Measurements from ENCODE around the gene ATP1A2.
"Not testable (repeated sequence)": the region's sequence is repeated elsewhere in the genome, so short reads cannot be mapped to it uniquely, and the experiment has no call there.

The ATP1A2 gene

GRCh38 chr1:160101717-160102522 is 13.6 kb upstream of the ATP1A2 start:
- FAIRE-seq: no peak

DNA sequence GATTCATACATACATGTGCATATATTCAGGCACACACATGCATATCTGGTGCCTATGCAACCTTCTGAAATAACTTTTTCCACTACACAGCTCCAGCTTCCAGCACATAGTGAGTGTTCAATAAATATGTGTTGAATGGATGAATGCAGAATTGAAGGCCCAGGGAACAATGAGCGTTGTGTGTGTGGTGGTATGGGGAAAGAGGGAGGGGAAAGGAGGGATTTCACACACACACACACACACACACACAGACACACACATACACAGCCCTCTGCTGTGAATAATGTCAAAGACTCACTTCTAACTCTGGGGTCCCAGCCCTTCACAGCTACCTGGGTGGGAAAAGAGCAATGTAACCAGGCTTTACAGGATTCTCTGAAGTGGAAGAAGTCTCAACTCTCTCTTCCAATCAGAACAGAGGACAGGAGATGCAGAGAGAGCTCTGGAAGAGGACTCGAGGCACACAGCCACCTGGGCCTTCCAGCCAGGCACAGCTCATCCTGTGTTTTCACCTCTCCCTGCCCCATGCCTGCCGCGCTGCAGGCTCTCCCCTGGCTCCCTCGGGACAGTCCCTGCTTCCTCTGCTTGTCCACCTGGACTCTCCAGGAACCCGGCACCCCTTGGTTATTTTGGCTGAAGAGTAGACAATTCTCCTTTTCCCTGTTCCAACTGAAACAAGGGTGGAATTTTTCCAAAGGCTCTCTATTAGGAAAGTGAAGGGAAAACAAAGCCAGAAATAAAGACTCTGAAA is 11.7 kb upstream of the ATP1A2 start:
- no peak for FAIRE-seq

DNA sequence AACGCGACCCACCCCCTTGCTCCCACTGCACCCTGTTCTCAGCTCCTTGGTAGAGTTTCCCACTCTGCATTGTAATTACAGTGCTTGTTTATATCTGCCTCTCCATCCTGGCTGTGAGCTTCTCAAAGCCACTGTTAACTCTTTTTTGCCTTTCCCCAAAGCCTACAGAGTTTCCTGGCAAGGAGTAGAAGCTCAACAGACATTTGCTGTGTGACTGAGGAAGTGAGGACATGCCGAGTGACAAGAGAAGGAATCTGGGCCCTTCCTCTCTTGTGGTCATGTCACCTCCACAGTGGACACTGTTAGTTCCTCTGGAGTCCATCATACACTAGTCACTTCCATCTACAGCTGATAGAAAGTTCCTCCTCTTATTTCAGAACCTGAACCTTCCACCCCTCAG is 11.1 kb upstream of the ATP1A2 start:
- no peak for FAIRE-seq

- no peak for FAIRE-seq
Observed at GRCh38 chr1:160105155-160105554, 10.4 kb upstream of the ATP1A2 start.

- no peak for FAIRE-seq
Observed at GRCh38 chr1:160107512-160107911, 8.0 kb upstream of the ATP1A2 start.

DNA sequence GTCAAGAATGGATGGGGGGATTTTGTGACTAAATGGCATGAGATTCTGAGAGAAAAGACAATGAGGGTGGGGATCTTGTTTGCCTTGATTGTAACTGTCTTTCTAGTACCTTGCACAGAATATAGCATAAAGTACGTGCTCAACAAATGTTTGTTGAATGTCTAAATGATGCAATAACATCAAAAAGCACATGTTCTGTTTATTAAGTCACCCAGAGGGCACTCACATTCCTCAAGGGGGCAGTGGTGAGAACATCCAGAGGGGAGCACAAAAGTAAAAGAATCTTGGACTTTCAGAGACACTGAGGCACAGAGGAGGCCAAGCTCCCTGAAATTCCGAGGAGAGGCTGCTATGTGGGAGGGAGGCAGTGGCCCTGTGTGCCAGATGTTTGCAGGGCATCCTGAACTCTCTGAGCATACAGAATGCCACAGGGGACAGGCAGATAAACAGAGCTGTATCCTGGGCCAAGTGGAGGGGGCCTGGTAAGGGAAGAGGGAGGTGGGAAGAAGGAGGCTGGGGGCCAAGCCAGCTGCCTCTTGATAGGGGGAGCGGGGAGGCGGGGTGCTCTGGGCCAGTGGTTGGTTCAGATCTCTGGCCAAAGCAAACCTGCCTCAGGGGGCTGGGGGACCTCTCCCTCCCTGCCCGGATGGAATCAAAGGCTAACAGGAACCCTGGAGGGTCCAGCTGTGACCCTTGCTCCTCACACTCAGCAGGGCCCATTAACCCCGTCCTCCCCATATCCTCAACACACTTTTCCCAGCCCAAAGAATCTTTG is 6.5 kb upstream of the ATP1A2 start:
- FAIRE-seq: no peak

DNA sequence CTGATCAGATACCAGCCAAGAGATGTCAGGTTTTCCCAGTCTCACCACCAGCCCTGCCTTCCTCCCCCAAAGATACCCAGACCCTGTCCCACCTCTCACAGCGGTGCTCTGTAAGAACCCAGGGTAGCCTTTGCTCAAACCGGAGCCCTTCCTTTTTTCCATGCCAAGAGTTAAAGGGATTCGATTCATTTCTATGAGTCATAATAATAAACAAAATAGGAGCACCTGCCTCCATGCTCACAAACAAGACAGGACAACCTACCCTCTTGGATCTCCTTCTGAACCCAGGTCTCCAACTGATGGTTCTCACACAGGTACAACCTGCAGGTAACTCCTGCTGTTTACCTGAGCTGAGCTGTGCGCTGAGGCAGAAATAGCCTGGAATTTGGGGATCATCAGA is 5.9 kb upstream of the ATP1A2 start:
- no peak for FAIRE-seq

DNA sequence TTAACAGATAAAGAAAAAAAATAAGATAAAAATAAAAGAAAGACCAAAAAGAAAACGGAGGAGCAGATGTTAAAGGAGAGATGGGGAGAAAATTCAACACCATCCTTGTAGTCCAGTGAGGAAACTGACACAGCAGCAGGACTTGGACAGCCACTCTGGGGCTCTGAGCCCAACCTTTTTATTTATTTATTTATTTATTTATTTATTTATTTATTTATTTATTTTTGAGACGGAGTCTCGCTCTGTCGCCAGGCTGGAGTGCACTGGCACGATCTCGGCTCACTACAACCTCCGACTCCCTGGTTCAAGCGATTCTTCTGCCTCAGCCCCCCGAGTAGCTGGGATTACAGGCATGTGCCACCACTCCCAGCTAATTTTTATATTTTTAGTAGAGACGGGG is 4.1 kb upstream of the ATP1A2 start:
- not testable (repeated sequence) for FAIRE-seq

GRCh38 chr1:160112357-160112756 is 3.2 kb upstream of the ATP1A2 start:
- no peak for FAIRE-seq

DNA sequence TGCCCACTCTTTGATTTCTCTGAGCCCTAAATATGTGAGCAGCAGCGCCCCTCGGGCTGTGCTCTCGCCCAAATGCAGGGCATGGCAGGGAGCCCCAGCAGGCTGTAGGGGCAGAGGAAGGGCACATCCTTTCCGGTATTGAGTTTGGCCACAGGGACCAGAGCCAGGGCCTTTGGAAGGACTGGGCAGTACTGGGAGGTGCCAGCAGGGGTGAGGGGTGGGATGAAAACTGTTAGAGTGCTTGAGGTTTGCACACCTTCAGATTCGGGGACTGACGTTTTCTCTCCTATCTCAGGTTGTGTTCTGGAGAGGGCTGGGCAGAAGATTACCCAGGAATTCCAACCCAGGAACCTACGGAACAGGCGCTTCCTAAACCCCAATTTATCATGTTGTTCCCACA is 2.2 kb upstream of the ATP1A2 start:
- FAIRE-seq: no peak

- no peak for FAIRE-seq
Observed at GRCh38 chr1:160114085-160114484, 1.5 kb upstream of the ATP1A2 start.

DNA sequence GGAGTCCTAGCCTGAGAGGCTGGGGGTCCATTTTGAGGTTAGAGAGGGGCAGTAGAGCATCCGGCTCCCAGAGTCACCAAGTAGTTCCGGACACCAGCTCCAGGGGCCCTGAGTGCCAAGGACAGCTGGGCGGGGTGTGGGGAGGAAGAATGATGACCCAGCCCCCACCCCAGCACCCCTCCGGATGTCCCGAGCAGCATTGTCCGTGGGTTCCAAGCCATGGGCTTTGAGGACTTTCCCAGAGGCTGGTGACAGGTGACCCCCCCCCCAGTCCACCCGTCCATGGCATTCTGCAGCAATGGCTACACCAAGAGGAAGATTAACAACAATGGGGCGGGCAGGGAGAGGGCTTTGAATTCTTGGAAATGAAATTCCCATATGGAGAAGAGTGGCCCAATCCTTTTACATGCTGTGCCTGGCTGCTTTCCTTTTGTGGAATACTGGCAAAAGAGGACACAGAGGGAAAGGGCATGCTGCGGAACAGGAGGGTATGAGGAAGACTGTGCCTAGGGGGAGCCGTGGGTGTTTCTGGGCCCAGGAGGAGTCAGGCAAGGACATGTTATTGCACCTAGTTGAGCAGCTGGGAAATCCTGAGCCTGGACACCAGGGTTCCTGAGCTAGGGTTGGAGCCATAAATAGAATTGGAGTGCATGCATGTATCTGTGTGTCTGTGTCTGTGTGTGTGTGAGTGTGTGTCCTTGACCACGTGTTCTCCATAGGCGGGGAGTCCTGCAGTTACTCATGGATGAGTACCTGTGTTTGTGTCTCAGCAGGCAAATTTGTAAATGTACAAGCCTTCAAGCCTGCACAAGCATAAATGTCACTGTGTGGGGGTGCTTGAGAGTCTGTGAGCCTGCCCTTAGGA is 956 bp downstream of the ATP1A2 start:
- FAIRE-seq: no peak

DNA sequence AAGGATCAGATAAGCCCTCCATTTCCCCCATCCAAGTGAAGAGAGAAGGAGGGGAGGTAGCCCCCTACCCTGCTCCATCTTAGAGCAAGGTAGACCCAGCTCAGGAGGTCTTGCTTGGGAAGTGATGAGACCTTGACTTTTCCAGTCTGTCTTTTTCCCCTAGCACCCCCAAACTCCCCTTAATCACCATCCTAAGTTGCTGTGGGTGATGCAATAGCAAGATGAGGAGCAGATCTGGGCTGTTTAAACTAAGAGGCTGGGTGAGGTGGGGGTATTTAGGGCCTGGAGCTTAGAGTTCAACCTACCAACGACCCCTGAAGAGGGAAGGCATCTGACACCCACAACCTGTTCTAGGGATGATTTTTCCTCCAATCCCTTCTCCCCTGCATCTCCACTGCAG is 1.7 kb downstream of the ATP1A2 start:
- FAIRE-seq: no peak

DNA sequence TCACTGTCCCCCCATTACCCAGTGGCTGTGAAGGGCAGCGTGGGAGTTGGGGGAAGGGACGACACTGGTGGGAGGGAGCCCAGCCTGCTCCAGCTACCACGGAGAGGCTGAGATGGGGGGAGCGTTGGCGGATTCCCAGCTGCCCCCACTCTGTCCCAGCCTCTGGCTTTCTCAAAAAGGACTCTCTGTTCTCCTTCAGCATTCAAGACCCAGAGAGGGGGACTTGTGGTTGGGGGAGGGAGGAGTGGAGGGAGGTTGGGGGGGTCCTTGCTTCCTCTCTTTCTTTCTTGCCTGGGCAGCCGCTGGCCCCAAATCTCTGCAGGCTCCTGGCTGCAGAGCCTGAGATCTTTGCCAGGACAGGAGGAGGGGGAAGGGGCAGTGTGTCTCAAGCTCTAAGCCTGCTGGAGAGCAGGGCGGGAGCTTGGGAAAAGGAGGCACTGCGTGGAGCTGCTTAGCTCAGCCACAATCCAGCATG is 2.2 kb downstream of the ATP1A2 start:
- FAIRE-seq: no peak

DNA sequence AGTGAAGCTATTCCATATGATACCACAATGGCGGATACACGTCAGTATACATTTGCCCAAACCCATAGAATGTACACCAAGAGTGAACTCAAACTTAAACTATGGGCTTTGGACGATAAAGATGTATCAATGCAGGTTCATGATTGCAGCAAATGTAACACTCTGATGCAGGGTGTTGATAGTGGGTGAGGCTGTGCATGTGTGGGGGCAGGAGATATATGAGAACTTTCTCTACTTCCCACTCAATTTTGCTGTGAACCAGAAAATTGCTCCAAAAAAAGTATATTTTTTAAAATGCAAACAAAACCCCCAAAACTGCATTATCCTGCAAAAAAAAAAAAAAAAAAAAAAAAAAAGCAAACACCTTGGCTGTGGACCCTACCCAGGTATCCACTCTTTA is 3.4 kb downstream of the ATP1A2 start:
- FAIRE-seq: no peak

GRCh38 chr1:160120797-160121196 is 5.2 kb downstream of the ATP1A2 start:
- FAIRE-seq: no peak

GRCh38 chr1:160121388-160121787 is 5.8 kb downstream of the ATP1A2 start:
- no peak for FAIRE-seq

DNA sequence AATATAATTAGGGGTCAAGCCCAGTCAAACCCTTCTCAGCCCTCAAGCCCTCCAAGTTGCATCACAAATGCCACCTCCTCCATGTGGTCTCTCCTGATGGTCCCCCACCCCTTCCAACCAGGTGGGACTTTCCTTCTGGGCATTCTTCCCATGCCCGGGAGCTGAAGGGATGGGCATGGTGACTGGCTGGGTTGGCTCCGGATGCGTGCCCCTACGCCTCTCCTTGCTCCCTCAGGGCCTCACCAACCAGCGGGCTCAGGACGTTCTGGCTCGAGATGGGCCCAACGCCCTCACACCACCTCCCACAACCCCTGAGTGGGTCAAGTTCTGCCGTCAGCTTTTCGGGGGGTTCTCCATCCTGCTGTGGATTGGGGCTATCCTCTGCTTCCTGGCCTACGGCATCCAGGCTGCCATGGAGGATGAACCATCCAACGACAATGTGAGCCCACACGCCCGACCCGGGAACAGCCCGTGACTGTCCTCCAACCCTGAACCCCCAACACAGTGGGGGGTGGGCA is 7.5 kb downstream of the ATP1A2 start:
- no peak for FAIRE-seq

DNA sequence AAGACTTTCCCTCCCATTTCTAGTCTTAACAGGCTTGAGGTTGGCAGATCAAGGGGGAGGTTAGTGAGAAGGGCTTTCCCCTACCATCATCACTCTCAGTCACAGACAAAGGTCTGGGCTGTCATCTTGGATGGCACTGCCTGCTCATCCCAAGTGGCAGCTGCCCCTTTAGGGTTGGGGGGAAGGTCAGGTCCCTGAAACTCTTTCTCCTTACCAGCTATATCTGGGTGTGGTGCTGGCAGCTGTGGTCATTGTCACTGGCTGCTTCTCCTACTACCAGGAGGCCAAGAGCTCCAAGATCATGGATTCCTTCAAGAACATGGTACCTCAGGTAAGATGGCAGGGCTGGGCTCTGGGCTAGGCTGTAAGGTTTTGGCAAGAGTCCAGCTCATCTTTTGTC is 8.2 kb downstream of the ATP1A2 start:
- no peak for FAIRE-seq

GRCh38 chr1:160124705-160125478 is 9.3 kb downstream of the ATP1A2 start:
- no peak for FAIRE-seq

- no peak for FAIRE-seq
Observed at GRCh38 chr1:160125746-160126145, 10.2 kb downstream of the ATP1A2 start.
